ENCODE data around the gene WNT6. TPM values are rescaled to one million over a fixed set of nuclear protein-coding genes. Genes with fewer than 3 reads are reported as not detected.

The WNT6 gene
- total RNA-seq, 4 donors from 2014 or later: 0.19 to 2.7 (median 0.62) TPM

DNA sequence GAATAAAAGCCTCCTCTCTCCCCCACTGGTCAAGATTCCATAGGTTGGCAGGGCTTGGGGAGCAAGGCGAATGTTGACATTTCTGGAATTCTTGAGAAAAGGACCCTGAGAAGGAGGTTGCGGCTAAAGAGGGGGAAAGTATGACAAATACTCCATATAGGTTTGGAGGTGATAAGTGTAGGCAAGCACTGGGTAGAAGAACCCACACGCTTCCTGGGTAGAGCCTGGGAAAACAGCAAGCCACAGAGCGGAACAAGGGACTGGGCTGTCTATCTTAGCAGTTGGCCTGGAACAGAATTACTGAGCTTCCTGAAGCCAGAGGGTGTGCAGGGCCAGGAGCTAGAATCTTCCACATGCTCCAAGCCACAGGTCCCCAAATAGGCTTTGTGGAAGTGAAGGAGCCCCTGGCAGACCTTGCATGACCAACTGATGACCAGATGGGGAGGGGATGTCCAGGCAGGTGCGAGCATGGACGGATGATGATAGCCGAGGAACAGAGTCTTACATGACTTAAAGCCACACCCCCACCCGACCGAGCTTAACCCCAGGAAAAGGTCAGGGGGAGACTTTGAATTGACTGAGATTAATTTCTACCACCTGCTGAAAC is 37.9 kb upstream of the WNT6 start:
- no peak for DNase-seq (ENCODE audit: low spot score)
- TF ChIP-seq, protein P1, sequence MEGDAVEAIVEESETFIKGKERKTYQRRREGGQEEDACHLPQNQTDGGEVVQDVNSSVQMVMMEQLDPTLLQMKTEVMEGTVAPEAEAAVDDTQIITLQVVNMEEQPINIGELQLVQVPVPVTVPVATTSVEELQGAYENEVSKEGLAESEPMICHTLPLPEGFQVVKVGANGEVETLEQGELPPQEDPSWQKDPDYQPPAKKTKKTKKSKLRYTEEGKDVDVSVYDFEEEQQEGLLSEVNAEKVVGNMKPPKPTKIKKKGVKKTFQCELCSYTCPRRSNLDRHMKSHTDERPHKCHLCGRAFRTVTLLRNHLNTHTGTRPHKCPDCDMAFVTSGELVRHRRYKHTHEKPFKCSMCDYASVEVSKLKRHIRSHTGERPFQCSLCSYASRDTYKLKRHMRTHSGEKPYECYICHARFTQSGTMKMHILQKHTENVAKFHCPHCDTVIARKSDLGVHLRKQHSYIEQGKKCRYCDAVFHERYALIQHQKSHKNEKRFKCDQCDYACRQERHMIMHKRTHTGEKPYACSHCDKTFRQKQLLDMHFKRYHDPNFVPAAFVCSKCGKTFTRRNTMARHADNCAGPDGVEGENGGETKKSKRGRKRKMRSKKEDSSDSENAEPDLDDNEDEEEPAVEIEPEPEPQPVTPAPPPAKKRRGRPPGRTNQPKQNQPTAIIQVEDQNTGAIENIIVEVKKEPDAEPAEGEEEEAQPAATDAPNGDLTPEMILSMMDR (IDR thresholded peaks at IDR 0.05): no peak
- ATAC-seq (ENCODE audit: low FRiP score): no peak

- ATAC-seq (ENCODE audit: low FRiP score) (no peak), DNase-seq (ENCODE audit: low spot score) (no peak)
- TF ChIP-seq, protein P1 (IDR thresholded peaks at IDR 0.05): no peak
Observed at GRCh38 chr2:218822622-218823021, 37.0 kb upstream of the WNT6 start.

DNA sequence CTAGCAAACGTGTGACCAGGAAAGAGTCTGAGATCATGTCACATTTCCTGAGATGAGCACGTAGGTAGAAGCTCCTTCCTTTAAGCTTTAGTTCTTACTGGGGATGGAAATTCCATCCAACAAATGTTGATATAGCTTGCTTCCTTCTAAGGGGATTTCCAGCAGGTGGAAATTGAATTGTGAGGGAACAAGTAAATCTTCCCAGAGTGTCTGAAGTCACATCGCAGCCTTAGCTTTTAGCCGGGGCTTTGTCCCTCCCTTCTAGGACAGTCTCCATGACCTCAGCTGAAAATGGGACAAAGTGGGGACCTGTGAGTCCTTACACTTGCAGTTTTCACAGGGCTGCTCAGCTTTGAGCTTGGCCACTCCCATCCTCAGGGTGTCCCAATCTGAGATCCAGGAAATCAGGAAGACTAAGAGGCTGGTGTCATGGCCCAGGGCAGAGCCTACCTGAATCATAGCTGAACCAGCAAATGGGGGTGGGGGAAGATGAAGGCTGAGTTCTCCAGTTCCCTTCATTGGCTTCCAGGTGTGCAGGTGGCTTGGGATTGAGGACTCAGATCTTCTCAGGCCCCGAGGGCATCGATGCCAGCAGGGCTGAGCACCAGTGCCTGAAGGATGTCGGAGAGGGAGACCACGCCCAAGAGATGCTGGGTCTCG is 36.3 kb upstream of the WNT6 start:
- DNase-seq (ENCODE audit: low spot score): no peak
- ATAC-seq (ENCODE audit: low FRiP score): no peak
- TF ChIP-seq, protein P1 (IDR thresholded peaks at IDR 0.05): no peak

- TF ChIP-seq, protein P1 (IDR thresholded peaks at IDR 0.05): no peak
- no peak for ATAC-seq (ENCODE audit: low FRiP score)
- DNase-seq (ENCODE audit: low spot score): no peak
Observed at GRCh38 chr2:218824004-218824403, 35.6 kb upstream of the WNT6 start.

DNA sequence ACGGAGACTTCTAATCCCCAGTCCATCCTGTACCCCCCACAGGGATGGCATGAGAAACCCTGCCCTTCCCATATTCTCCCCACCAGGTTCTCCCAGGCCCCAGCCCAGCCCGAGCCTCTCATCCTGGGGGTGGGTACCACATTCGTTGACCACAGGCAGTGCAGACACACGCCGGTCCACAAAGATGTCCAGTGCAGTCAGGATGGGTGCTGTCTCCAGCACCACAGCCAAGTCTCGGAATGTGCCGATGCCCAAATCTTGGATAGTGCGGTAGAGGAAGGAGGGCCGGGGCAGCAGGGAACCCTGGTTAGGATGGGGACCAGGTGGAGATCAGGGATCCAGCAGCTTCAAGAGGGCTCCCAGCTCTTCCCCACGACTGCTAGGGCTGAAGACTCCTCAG is 32.8 kb upstream of the WNT6 start:
- no peak for ATAC-seq (ENCODE audit: low FRiP score)
- TF ChIP-seq, protein P1 (IDR thresholded peaks at IDR 0.05): no peak
- no peak for DNase-seq (ENCODE audit: low spot score)

GRCh38 chr2:218827701-218828476 is 31.7 kb upstream of the WNT6 start:
- TF ChIP-seq, protein P1 (IDR thresholded peaks at IDR 0.05): no peak
- no peak for ATAC-seq (ENCODE audit: low FRiP score)
- DNase-seq (ENCODE audit: low spot score): no peak
